HG03354 (cell line): ENCODE data around the gene TMEM120B.

Experiments
- ATAC-seq: cut with Tn5 transposase; IDR thresholded peaks from one replicate; pipeline ENCODE4 v1.9.1; 2021; ENCODE audit warnings: mild to moderate bottlenecking; ENCODE audit not compliant: unreplicated experiment, poor library complexity, severe bottlenecking

Gene TMEM120B

GRCh38 chr12:121811434-121812319, 99.1 kb downstream of the TMEM120B start:
- peak; percentile 75 for ATAC-seq

- peak; percentile 10 for ATAC-seq
Observed at GRCh38 chr12:121812320-121812871, 99.8 kb downstream of the TMEM120B start.

GRCh38 chr12:121812921-121813896, 100.7 kb downstream of the TMEM120B start:
- no peak for ATAC-seq

DNA sequence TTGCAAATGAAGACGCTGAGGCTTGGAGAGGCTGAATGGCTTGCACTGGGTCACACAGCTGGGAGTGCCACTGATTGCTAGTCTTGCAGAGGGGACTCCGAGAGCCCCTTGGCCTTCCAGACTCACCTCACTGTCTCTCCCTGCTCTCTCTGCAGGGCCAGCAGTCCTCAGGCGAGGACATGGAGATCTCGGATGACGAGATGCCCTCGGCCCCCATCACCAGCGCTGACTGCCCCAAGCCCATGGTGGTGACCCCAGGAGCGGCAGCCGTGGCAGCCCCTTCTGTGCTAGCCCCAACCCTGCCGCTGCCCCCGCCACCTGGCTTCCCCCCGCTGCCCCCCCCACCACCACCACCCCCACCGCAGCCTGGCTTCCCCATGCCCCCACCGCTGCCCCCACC, 101.4 kb downstream of the TMEM120B start:
- ATAC-seq, result no peak

- no peak for ATAC-seq
Observed at GRCh38 chr12:121814429-121815119, 102.0 kb downstream of the TMEM120B start.

GRCh38 chr12:121815263-121815662, 102.7 kb downstream of the TMEM120B start:
- no peak for ATAC-seq

- no peak for ATAC-seq
Observed at GRCh38 chr12:121816925-121817647, 104.5 kb downstream of the TMEM120B start.

DNA sequence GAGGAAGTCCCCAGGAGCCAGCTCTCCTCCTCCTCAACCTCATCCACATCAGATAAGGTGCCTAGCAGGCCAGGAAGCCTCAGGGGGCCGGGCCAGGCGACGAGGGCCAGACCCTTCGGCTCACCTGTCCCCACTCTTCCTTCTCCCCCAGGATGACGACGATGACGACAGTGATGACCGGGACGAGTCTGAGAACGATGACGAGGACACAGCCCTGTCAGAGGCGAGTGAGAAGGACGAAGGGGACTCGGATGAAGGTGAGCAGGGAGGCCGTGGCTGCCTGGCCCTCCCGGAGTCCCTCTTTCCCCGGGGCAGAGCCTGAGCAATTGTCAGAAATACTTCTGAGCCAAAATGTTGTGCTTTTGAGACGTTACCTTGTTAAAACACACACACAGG, 105.1 kb downstream of the TMEM120B start:
- ATAC-seq, result no peak

DNA sequence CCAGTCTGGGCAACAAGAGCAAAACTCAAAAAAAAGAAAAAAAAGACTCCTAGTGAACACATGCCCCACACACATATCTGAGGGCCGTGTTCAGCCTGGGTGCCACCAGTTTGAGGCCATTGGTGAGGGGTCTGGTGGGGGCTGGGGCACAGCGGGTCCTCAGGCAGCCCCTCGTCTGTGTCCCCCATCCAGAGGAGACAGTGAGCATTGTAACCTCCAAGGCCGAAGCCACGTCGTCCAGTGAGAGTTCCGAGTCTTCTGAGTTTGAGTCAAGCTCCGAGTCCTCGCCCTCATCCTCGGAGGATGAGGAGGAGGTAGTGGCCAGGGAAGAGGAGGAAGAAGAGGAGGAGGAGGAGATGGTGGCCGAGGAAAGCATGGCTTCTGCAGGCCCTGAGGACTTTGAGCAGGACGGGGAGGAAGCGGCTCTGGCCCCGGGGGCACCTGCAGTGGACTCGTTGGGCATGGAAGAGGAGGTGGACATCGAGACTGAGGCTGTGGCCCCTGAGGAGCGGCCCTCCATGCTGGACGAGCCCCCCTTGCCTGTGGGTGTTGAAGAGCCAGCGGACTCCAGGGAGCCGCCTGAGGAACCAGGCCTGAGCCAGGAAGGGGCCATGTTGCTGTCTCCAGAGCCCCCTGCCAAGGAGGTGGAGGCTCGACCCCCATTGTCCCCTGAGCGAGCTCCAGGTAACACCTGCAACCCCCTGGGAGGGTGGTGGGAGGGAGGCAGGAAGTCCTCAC, 106.8 kb downstream of the TMEM120B start:
- no peak for ATAC-seq

- no peak for ATAC-seq
Observed at GRCh38 chr12:121820056-121820455, 107.5 kb downstream of the TMEM120B start.

DNA sequence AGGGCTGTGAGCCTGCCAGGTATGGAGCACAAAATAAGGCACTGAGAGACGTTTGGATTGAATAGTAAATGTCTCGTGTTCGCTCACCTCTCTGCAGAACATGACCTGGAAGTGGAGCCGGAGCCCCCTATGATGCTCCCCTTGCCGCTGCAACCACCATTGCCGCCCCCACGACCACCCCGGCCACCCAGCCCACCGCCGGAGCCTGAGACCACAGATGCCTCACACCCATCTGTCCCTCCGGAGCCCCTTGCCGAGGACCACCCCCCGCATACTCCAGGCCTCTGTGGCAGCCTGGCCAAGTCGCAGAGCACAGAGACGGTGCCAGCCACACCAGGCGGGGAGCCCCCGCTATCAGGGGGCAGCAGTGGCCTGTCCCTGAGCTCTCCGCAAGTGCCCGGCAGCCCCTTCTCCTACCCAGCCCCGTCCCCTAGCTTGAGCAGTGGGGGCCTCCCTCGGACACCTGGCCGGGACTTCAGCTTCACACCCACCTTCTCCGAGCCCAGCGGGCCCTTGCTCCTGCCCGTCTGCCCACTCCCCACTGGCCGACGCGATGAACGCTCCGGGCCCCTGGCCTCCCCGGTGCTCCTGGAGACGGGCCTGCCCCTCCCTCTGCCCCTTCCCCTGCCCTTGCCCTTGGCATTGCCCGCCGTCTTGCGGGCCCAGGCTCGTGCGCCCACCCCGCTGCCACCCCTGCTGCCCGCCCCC, 110.0 kb downstream of the TMEM120B start:
- no peak for ATAC-seq

DNA sequence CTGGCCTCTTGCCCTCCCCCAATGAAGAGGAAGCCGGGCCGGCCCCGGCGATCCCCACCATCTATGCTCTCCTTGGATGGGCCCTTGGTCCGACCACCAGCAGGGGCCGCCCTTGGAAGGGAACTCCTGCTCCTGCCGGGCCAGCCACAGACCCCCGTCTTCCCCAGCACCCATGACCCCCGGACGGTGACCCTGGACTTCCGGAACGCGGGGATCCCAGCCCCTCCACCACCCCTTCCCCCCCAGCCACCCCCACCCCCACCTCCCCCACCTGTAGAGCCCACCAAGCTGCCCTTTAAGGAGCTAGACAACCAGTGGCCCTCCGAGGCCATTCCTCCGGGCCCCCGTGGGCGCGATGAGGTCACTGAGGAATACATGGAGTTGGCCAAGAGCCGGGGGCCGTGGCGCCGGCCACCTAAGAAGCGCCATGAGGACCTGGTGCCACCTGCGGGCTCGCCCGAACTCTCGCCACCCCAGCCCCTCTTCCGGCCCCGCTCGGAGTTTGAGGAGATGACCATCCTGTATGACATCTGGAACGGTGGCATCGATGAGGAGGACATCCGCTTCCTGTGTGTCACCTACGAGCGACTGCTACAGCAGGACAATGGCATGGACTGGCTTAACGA, 110.7 kb downstream of the TMEM120B start:
- no peak for ATAC-seq

DNA sequence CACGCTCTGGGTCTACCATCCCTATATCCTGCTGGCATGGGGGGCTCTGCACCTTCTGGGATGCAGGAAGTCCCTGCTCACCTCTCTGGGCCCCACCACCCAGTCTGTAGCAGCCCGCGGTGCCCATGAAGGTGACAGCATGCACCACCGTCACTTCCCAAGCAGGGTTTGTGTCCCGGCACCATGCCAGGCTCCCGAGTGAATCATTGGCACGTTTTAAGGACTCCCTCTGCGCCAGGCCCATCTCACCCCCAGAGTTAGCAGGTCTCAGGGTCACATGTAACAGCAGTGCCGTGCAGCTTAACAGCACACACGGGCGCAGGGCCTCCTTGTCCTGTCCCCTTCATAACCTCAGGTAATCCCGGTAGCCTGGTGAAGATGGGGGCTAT, 111.2 kb downstream of the TMEM120B start:
- no peak for ATAC-seq

GRCh38 chr12:121825041-121825523, 112.5 kb downstream of the TMEM120B start:
- no peak for ATAC-seq

DNA sequence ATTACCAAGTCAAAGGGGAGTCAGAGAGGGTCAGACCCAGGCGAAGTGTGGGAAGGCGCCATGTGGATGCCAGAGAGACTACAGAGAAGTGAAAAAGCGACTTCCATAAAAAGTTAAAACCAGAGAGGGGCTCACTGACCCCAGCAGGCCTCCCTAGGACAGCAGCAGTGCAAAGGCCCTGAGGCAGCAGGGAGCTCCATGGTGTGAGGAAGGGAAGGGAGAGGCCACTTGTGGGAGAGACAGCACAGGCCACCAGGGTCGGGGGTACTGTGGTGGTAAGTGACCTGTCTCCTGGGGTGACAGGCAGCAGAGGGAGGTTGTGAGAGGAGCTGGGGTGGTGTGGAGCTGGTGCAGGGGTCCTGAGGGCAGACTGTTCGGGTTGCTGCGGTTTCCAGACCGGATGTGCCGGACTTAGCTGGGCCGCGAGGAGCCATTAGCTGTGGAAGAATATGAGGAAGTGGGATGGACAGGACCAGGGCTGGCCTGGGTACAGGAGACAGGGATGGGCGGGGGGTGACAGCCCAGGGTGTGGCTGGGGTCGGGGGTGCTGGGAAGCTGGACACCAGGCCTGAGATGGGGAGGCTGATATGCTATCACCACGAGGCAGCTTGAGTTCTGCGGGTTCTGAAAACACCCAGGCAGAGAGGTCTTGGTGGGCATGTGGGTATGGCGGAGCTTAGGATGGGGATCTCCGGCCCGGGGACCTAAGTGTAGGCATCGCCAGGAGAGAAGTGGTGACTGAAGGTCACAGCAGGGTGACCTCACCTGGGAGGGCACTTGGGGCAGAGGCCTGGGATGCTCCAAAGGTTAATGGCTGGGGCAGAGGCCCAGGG, 114.0 kb downstream of the TMEM120B start:
- ATAC-seq, result no peak

DNA sequence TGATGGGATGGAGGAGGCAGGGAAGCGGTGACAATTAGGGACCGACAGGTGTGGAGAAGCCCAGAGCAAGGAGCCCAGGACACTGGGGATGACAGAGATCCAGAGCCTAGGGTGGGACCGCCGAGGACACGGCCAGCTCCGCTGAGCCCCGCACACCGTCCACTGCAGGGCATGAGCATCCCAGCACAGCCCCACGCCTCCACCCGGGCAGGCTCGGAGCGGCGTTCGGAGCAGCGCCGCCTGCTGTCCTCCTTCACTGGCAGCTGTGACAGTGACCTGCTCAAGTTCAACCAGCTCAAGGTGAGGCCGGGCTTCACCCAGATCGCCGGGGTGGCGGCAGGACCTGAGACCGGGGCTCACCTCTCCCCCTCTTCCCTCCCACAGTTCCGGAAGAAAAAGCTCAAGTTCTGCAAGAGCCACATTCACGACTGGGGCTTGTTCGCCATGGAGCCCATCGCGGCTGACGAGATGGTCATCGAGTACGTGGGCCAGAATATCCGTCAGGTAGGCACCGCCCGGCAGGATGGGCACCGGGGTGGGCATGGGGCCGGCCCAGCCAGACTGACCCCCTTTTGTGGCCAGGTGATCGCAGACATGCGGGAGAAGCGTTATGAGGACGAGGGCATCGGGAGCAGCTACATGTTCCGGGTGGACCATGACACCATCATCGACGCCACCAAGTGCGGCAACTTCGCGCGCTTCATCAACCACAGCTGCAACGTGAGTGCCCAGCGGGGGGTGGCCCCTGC, 115.0 kb downstream of the TMEM120B start:
- no peak for ATAC-seq
